ENCODE data around the gene FLT3LG.

FLT3LG gene

DNA sequence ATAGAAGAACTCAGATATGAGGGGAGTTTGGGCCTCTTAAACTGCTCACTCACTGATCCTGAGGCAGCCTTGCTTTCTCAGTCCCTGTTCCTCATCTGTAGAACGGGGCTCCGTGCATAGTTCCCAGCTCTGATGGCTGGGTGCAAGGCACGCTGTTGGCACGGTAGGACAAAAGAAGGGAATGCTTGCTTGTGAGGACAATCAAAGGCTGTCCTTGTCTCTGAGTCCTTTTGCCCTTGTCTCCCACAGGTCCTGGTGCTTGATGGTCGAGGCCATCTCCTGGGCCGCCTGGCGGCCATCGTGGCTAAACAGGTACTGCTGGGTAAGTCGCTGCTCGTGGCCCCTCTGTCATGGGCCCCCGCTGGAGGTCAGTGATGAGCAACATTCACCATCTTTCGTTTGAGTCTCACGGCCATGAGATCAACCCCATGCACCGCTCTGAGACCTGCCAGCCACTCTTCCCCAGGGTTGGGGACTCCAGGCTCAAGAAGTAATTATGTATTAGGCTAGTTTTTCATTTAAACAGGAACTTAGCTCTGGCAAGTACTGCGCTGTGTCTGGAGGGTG is 15.7 kb downstream of the FLT3LG start:
- DNase-seq, result no peak

- no peak for DNase-seq
These were observed 16.4 kb downstream of the FLT3LG start for GRCh38 chr19:49490287-49491029.

GRCh38 chr19:49491030-49491803 is 17.2 kb downstream of the FLT3LG start:
- no peak for DNase-seq

- DNase-seq, result no peak
These were observed 18.0 kb downstream of the FLT3LG start for GRCh38 chr19:49491804-49492572.

GRCh38 chr19:49492573-49493405 is 18.8 kb downstream of the FLT3LG start:
- no peak for DNase-seq

DNA sequence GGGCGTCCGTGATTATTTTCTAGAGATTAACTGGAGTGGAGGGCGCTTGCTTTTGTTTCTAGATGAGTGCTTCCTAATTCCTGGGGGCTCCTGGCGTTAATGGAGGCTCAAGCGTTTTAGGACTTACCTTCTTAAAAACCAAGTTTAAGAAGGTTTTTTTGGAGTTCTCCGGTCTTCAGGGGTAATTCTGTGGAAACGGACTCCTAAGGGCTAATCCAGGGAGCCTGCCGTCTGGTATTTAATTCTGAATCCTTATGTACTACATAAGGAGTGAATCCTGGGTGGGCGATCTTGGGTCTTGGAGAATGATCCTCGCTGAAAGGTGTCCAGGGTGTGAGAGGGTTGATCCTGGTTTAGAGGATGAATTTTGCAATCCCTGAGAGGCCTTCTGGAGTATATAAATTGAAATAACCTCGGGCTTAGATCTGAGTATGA is 22.6 kb downstream of the FLT3LG start:
- no peak for DNase-seq

- peak; percentile 21 for DNase-seq
These were observed 23.2 kb downstream of the FLT3LG start for GRCh38 chr19:49497047-49497788.

DNA sequence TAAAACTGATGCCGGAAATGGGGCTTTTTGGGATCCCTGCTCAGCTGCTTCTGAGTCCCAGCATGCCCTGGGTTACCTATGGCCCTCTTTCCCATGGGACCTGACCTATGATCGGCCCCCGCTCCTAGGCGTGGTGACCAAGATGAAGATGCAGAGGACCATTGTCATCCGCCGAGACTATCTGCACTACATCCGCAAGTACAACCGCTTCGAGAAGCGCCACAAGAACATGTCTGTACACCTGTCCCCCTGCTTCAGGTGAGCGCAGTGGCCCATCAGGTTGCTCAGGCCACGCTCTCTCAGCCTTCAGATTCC is 23.7 kb downstream of the FLT3LG start:
- no peak for DNase-seq

DNA sequence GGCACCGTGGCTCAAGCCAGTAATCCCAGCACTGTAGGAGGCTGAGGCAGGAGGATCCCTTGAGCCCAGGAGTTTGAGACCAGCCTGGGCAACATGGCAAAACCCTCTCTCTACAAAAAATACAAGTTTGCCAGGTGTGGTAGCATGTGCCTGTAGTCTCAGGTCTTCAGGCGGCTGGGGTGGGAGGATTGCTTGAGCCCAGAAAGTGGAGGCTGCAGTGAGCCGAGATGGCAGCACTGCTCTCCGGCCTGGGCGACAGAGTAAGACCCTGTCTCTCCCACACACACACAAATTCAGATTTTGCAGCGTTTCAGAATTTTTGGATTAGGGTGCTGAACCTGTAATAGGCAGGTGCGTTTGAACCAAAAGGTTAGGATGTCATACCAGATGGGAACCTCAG is 24.5 kb downstream of the FLT3LG start:
- no peak for DNase-seq

- DNase-seq, result no peak
These were observed 25.1 kb downstream of the FLT3LG start for GRCh38 chr19:49499030-49499670.

DNA sequence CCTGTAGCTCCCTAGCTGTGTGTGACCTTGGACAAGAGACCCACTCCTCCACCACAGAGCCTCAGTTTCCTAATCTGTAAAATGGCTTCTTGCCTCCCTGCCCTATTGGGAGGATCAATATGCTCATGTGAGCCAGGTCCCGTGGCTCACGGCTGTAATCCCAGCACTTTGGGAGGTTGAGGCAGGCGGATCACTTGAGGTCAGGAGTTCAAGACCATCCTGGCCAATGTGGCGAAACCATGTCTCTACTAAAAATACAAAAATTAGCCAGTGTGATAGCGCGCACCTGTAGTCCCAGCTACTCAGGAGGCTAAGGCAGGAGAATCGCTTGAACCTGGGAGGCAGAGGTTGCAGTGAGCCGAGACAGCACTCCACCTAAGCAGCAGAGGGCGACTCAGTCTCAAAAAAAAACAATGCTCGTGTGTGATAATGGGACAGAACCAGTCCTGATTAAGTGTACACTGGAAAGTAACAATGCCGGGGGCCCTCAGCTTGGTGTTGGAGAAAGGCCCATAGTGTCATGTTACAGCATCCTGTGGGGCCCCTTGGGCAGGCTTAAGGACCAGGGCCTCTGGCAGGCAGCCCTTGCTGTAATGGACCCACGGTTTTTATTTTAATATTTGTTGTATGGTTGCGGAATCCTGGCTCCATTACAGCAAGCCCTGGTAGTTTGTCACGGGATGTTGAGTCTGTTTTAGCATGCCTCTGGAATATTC is 29.0 kb downstream of the FLT3LG start:
- peak; percentile 19 for DNase-seq

- DNase-seq, result no peak
These were observed 29.6 kb downstream of the FLT3LG start for GRCh38 chr19:49503582-49503962.

GRCh38 chr19:49506575-49507105 is 32.6 kb downstream of the FLT3LG start:
- DNase-seq, result peak; percentile 48

DNA sequence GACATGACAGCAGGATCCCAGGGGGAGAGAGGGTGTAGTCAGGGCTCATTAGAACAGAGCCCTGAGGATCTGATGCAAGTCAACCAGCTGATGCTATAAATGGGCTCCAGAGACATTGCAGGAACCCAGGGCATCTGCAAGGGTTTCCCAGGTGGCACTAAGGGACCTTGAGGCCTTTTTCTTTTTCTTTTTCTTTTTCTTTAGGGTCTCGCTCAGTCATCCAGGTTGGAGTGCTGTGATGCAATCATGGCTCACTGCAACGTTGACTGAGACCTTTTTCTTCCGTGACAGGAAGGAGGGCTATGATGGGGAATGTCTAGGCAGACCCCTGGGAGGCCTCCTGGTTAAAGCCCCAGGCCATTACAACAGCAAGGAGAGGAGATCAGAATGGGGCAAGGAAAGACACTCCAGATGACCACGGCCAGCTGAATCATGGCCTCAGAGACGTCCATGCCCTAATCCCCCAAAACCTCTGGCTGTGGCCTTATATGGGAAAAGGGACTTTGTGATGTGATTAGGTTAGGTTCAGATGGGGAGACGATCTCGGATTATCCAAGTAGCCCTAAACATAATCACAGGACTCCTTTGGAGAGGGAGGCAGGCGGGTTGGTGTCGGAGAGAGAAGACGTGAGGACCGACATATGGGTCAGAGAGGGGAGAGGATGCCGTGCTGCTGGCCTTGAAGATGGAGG is 33.9 kb downstream of the FLT3LG start:
- no peak for DNase-seq

DNA sequence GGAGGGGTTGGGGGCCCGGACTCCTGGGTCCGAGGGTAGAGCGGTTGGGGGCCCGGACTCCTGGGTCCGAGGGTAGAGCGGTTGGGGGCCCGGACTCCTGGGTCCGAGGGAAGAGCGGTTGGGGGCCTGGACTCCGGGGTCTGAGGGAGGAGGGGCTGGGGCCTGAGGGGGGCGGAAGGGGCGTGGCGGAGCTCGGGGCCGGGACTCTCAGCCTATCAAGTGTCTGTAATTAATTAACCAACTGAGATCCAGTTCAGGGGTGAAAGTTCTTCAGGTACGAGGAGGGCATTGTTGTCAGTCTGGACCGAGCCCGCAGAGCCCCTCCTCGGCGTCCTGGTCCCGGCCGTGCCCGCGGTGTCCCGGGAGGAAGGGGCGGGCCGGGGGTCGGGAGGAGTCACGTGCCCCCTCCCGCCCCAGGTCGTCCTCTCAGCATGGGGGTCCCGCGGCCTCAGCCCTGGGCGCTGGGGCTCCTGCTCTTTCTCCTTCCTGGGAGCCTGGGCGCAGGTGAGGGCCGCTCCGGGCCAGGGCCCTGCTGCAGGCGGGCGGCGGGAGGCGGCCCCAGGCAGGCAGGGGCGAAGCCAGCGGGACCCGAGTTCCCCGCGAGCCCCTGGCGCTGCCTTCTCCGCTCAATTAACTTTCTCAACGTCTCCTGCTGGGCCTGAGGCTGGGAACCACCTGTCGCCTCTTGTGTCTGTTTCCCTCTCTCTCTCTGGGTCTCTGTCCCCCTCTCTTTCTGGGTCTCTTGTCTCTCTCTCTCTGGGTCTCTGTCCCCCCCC is 39.1 kb downstream of the FLT3LG start:
- DNase-seq, result no peak

DNA sequence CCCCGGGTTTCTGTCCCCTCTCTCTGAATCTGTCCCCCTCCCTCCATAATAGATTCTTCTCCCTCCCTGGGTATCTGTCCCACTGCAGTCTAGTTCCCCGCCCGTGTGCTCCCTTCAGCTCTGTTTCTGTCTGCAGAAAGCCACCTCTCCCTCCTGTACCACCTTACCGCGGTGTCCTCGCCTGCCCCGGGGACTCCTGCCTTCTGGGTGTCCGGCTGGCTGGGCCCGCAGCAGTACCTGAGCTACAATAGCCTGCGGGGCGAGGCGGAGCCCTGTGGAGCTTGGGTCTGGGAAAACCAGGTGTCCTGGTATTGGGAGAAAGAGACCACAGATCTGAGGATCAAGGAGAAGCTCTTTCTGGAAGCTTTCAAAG is 39.7 kb downstream of the FLT3LG start:
- no peak for DNase-seq

DNA sequence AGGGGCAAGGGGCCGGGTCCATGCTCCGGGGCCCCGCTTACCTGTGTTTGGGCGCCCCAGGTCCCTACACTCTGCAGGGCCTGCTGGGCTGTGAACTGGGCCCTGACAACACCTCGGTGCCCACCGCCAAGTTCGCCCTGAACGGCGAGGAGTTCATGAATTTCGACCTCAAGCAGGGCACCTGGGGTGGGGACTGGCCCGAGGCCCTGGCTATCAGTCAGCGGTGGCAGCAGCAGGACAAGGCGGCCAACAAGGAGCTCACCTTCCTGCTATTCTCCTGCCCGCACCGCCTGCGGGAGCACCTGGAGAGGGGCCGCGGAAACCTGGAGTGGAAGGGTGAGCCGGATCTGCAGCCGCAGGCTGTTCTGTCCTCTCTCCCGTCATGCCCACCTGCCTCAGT is 40.1 kb downstream of the FLT3LG start:
- DNase-seq, result no peak

GRCh38 chr19:49515767-49516166 is 41.8 kb downstream of the FLT3LG start:
- DNase-seq, result peak; percentile 27

DNA sequence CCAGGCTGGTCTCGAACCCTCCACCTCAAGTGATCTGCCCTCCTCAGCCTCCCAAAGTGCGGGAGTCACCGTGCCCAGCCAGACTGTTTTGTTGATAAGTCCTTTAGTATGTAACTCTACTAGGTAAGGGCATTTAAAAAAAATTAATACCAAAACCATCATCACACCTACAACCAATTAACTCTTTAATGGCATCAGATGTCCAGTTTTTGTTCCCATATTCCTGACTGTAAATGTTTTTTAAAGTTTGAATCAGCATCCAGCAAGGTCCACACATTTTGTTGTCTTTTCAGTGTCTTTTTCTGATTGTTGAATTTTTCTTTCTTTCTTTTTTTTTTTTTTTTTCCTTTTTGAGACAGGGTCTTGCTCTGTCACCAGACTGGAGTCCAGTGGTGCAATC is 44.0 kb downstream of the FLT3LG start:
- DNase-seq, result no peak
